H1 (cell line): ENCODE data around the gene SMYD3. TPM values are rescaled to one million over a fixed set of nuclear protein-coding genes. Genes with fewer than 3 reads are reported as not detected.

ENCODE experiments used
- PHF8 ChIP-seq: fragments of 200-600 bp; sonication (generic); conservative IDR thresholded peaks from 2 replicates; pipeline ENCODE4 v1.7.1; 2012; ENCODE audit warnings: low read depth, mild to moderate bottlenecking, inconsistent platforms, low read length, moderate library complexity
- USF2 ChIP-seq: IDR thresholded peaks from 2 replicates; pipeline ENCODE4 v1.6.1; 2011; ENCODE audit warnings: low read length, improper control_type of control experiment
- polyA plus RNA-seq, 7 experiments: library from polyadenylated mRNA; depleted of rRNA in 3 of 7; stranded (reverse) in 5 of 7; unstranded in 2 of 7; fragments of >200 nt in 5 of 7; fragments of 200-250 nt in 2 of 7; gene quantifications; 1 replicate in 5 of 7; 2 replicates in 1 of 7; 4 replicates in 1 of 7; pipeline versions ENCODE4 v1.2.1 to v1.2.3, GENCODE V29; 2011 to 2013; ENCODE audit warnings: missing spikeins in 2 of 7, mixed read lengths in 2 of 7
- total RNA-seq: library from RNA; stranded (reverse); fragmentation: NEBNext Ultra II Directional; extraction: Animal tissue kit (Norgen Biotek cat#: 25700); gene quantifications from 2 replicates; pipeline ENCODE4 v1.2.1, GENCODE V29; 2021

The SMYD3 gene
- total and polyA plus RNA-seq, 2 of the 8 experiments (the other 6 are each of a cell fraction or from before 2014, with no cell fraction given) = 17.3 to 25.4 TPM

- no peak for TF ChIP-seq USF2
- no peak for TF ChIP-seq PHF8
These were observed 395.5 kb downstream of the SMYD3 start (continued) for GRCh38 chr1:246111570-246111969.
